Kidney epithelial cell (primary cell): ENCODE results near the gene STX16. TPM values are rescaled to one million over a fixed set of nuclear protein-coding genes. Genes with fewer than 3 reads are reported as not detected.
"Not testable (repeated sequence)": the region's sequence is repeated elsewhere in the genome, so short reads cannot be mapped to it uniquely, and the experiment has no call there.

Source experiments
- DNase-seq: peaks from one replicate; pipeline ENCODE4 v3.0.0-alpha.2; 2010; ENCODE audit warnings: low read depth
- H3K27me3 ChIP-seq: 2 replicates; pipeline ENCODE4 v1.6.0; 2011; ENCODE audit warnings: low read length; ENCODE audit not compliant: control insufficient read depth, insufficient read depth
- H3K36me3 ChIP-seq: 2 replicates; pipeline ENCODE4 v1.5.1; 2011; ENCODE audit warnings: low read length; ENCODE audit not compliant: control insufficient read depth, insufficient read depth
- H3K4me3 ChIP-seq: 2 replicates; pipeline ENCODE4 v1.5.1; 2011; ENCODE audit warnings: low read depth, mild to moderate bottlenecking, control low read depth, low read length
- CTCF ChIP-seq: IDR thresholded peaks from 2 replicates; pipeline ENCODE4 v1.5.1; 2011; ENCODE audit warnings: mild to moderate bottlenecking, moderate library complexity, low read length, control low read depth, inconsistent platforms; ENCODE audit not compliant: insufficient read depth, poor library complexity, severe bottlenecking
- total RNA-seq: library from RNA; depleted of rRNA; stranded (reverse); fragments of >200 nt; gene quantifications from 2 replicates; pipeline ENCODE4 v1.2.3, GENCODE V29; 2015

The STX16 gene
- total RNA-seq, 1 donor from 2014 or later, result 53.6 TPM

- Histone ChIP-seq H3K36me3 (no peaks in the 10 kb centered on the region), H3K4me3 (no peak overlapping the region), H3K27me3 (no peaks in the 10 kb centered on the region)
- DNase-seq, result no peak
- TF ChIP-seq CTCF, result no peak
Observed at GRCh38 chr20:58642441-58642840, 8.6 kb upstream of the STX16 start.

GRCh38 chr20:58642896-58643295 lies 8.2 kb upstream of the STX16 start:
- not testable (repeated sequence) for H3K4me3 ChIP-seq, H3K36me3 ChIP-seq, H3K27me3 ChIP-seq, DNase-seq

GRCh38 chr20:58645412-58645968 lies 5.6 kb upstream of the STX16 start:
- no peak for DNase-seq
- H3K27me3 ChIP-seq, result no peaks in the 10 kb centered on the region

GRCh38 chr20:58646257-58646656 lies 4.8 kb upstream of the STX16 start:
- Histone ChIP-seq H3K36me3 (no peaks in the 10 kb centered on the region), H3K27me3 (no peaks in the 10 kb centered on the region), H3K4me3 (no peak overlapping the region)
- no peak for DNase-seq
- TF ChIP-seq CTCF, result no peak

More at GRCh38 chr20:58645412-58645968, 5.6 kb upstream of the STX16 start:
- no peak for TF ChIP-seq CTCF
- Histone ChIP-seq H3K36me3 (no peaks in the 10 kb centered on the region), H3K4me3 (no peak overlapping the region)

- Histone ChIP-seq H3K36me3 (no peaks in the 10 kb centered on the region), H3K4me3 (no peak overlapping the region), H3K27me3 (no peaks in the 10 kb centered on the region)
- no peak for TF ChIP-seq CTCF
- no peak for DNase-seq
Observed at GRCh38 chr20:58646703-58647102, 4.4 kb upstream of the STX16 start.

GRCh38 chr20:58647162-58647795 lies 3.8 kb upstream of the STX16 start:
- TF ChIP-seq CTCF, result no peak
- H3K27me3 ChIP-seq, result no peaks in the 10 kb centered on the region
- H3K36me3 ChIP-seq, result no peaks in the 10 kb centered on the region
- no peak for DNase-seq
- H3K4me3 ChIP-seq, result no peak overlapping the region
